Left lung (tissue), 10 donors: ENCODE measurements around the gene NFKB1. TPM values are rescaled to one million over a fixed set of nuclear protein-coding genes. Genes with fewer than 3 reads are reported as not detected.

Experiments used
- ATAC-seq: fragments of 200-7000 bp; cut with Tn5 transposase; one replicate; pipeline ENCODE4 v1.9.1; 2020; ENCODE audit warnings: moderate library complexity
- DNase-seq, 4 donors: peaks; one replicate each; pipeline ENCODE4 v3.0.0-alpha.2; 2013 to 2020
- H3K27ac ChIP-seq, 2 donors: fragments of 200-600 bp; sonication (generic) in 1 of 2; one replicate each; pipeline versions ENCODE4 v1.5.0 to v1.8.0; 2020 to 2021
- H3K27me3 ChIP-seq, 2 donors: fragments of 200-600 bp; sonication (generic) in 1 of 2; one replicate each; pipeline versions ENCODE4 v1.5.0 to v1.8.0; 2020 to 2021
- H3K36me3 ChIP-seq, 2 donors: fragments of 200-600 bp; sonication (generic) in 1 of 2; one replicate each; pipeline versions ENCODE4 v1.5.0 to v1.8.0; 2020 to 2021
- H3K4me1 ChIP-seq, 2 donors: fragments of 200-600 bp; one replicate each; pipeline ENCODE4 v1.8.0; 2021
- H3K4me3 ChIP-seq, 2 donors: fragments of 200-600 bp; sonication (generic) in 1 of 2; one replicate each; pipeline versions ENCODE4 v1.5.0 to v1.8.0; 2020 to 2021; ENCODE audit warnings: mild to moderate bottlenecking in 1 of 2
- H3K9me3 ChIP-seq, 2 donors: fragments of 200-600 bp; sonication (generic) in 1 of 2; one replicate each; pipeline versions ENCODE4 v1.5.0 to v1.8.0; 2020 to 2021
- intact Hi-C, 2 donors: fragments of 100-400 bp; cut with DNase I; formaldehyde crosslinking; loops; one replicate each; pipeline versions ENCODE4 v1.11.2 to v1.14.2; 2022
- polyA plus RNA-seq, 6 donors: library from polyadenylated mRNA; unstranded; fragments of 120-200 nt; gene quantifications; one replicate each; pipeline ENCODE4 v1.2.1, GENCODE V29; 2013; ENCODE audit not compliant: insufficient read length in 6 of 6
- total RNA-seq, 2 donors: library from RNA; stranded (reverse); fragmentation: NEBNext Ultra II Directional; extraction: Animal tissue kit (Norgen Biotek cat#: 25700); gene quantifications; one replicate each; pipeline ENCODE4 v1.2.1, GENCODE V29; 2021
- TF ChIP-seq, protein P1 (sequence below), 2 donors: fragments of 200-600 bp; sonication (generic) in 1 of 2; IDR thresholded peaks; one replicate each; pipeline versions ENCODE4 v1.5.0 to v1.8.0; 2021; ENCODE audit warnings: antibody characterized with exemption in 2 of 2
- donor health status: DM: no; HTN: yes; CAD: no.
- donor health status: DM: no; HTN: no; CAD: no.

Gene NFKB1
- total and polyA plus RNA-seq, 8 donors, result 34.0 to 57.6 (median 39.2) TPM

GRCh38 chr4:102553982-102554381 is 52.8 kb downstream of the NFKB1 start:
- no peak for ATAC-seq
- H3K4me1 ChIP-seq, result peaks cover 7 to 24% of the 10 kb centered on the region in 2 donors
- intact Hi-C loops, result no loop called here

DNA sequence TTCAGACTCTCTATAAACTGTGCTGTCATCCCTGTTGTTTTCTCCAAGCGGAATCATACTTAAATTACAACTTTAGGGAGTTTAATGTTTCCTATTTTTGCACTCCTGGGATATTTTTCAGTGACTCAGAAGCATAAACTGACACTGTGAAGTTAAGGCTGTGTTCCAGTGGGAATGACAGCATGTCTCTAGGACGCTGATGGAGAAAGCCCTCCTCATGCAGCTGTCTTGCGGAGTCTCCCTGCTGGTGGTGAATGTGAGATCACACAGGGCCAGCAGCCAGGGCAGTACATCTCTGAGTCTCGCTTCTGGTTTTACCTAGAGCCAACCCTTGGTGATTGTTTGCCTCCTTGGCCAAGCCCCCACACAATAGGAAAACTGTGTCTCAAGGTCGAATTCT is 53.3 kb downstream of the NFKB1 start:
- Histone ChIP-seq H3K4me1 (peaks cover 7 to 24% of the 10 kb centered on the region in 2 donors), H3K4me3 (no peak overlapping the region), H3K27me3 (no peaks in the 10 kb centered on the region), H3K27ac (no peak overlapping the region), H3K36me3 (peaks cover 0 to 6% of the 10 kb centered on the region in 2 donors), H3K9me3 (no peaks in the 10 kb centered on the region)
- DNase-seq, result no peak
- intact Hi-C loops, result no loop called here
- peak; percentile 49 for ATAC-seq
- TF ChIP-seq, protein P1, sequence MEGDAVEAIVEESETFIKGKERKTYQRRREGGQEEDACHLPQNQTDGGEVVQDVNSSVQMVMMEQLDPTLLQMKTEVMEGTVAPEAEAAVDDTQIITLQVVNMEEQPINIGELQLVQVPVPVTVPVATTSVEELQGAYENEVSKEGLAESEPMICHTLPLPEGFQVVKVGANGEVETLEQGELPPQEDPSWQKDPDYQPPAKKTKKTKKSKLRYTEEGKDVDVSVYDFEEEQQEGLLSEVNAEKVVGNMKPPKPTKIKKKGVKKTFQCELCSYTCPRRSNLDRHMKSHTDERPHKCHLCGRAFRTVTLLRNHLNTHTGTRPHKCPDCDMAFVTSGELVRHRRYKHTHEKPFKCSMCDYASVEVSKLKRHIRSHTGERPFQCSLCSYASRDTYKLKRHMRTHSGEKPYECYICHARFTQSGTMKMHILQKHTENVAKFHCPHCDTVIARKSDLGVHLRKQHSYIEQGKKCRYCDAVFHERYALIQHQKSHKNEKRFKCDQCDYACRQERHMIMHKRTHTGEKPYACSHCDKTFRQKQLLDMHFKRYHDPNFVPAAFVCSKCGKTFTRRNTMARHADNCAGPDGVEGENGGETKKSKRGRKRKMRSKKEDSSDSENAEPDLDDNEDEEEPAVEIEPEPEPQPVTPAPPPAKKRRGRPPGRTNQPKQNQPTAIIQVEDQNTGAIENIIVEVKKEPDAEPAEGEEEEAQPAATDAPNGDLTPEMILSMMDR (IDR thresholded peaks at IDR 0.05), result no peak

More at GRCh38 chr4:102553982-102554381, 52.8 kb downstream of the NFKB1 start:
- Histone ChIP-seq H3K27ac (no peak overlapping the region), H3K27me3 (no peaks in the 10 kb centered on the region), H3K9me3 (no peaks in the 10 kb centered on the region), H3K4me3 (no peak overlapping the region), H3K36me3 (peaks cover 0 to 6% of the 10 kb centered on the region in 2 donors)
- TF ChIP-seq, protein P1 (IDR thresholded peaks at IDR 0.05), result no peak
- no peak for DNase-seq

- no peak for DNase-seq
- H3K27ac ChIP-seq, result no peak overlapping the region
- no peaks in the 10 kb centered on the region for H3K9me3 ChIP-seq
Observed at GRCh38 chr4:102554992-102555391, 53.8 kb downstream of the NFKB1 start.

DNA sequence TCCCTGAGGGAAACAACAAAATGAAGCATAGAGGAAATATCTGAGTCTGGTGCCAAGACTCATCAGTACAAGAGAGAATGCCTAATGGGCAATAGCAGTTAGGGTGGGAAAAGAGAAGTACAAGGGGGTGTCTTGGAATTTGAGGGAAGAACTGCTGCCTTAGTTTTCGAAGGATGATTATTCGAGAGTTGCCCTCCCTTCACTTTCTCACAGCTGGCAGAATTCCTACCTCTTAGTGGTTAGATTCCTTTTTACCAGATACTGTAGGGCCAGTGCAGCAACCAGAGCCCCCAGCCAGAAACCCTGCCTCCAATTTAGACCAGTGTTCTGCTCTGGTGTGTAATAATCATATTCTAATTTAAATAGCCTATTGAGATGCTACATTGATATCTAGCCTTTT is 56.5 kb downstream of the NFKB1 start:
- intact Hi-C loops, result no loop called here
- H3K4me1 ChIP-seq, result peaks cover 9 to 23% of the 10 kb centered on the region in 2 donors
- no peaks in the 10 kb centered on the region for H3K9me3 ChIP-seq

More at GRCh38 chr4:102554992-102555391, 53.8 kb downstream of the NFKB1 start:
- TF ChIP-seq, protein P1 (IDR thresholded peaks at IDR 0.05), result no peak
- ATAC-seq, result no peak
- no peaks in the 10 kb centered on the region for H3K27me3 ChIP-seq
- H3K36me3 ChIP-seq, result peaks cover 0 to 6% of the 10 kb centered on the region in 2 donors
- H3K4me3 ChIP-seq, result no peak overlapping the region
- H3K4me1 ChIP-seq, result peaks cover 7 to 29% of the 10 kb centered on the region in 2 donors
- intact Hi-C loops, result no loop called here

DNA sequence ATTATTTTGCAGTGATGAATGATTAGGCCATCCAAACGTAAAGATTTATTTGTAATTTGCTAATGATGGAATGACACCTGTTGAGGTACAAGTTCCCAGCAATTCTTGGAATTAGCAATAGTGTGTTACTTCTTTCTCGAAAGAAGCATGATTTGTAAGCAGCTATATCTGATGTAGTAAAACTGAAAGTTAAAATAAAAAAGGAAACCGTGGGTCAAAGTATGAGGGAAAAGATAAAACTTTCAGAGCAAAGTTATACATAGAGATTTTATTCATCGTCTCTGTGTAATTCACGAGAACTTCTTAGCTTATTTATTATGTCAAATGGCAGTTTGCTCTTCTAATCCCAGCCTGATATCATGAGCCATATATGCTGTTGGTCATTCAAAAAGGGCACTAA is 59.0 kb downstream of the NFKB1 start:
- no peaks in the 10 kb centered on the region for H3K9me3 ChIP-seq
- ATAC-seq (no peak), DNase-seq (no peak)
- peaks cover 3 to 36% of the 10 kb centered on the region in 2 donors for H3K4me1 ChIP-seq
- H3K36me3 ChIP-seq, result no peaks in the 10 kb centered on the region
- H3K27ac ChIP-seq, result peak overlapping the region; percentile 5 to 13
- H3K27me3 ChIP-seq, result no peaks in the 10 kb centered on the region
- TF ChIP-seq, protein P1 (IDR thresholded peaks at IDR 0.05), result no peak
- no peak overlapping the region for H3K4me3 ChIP-seq
- intact Hi-C loops, result no loop called here

More for the DNA sequence above, 56.5 kb downstream of the NFKB1 start:
- ATAC-seq (no peak), DNase-seq (no peak)
- H3K36me3 ChIP-seq, result no peaks in the 10 kb centered on the region
- H3K27ac ChIP-seq, result no peak overlapping the region
- no peaks in the 10 kb centered on the region for H3K27me3 ChIP-seq
- H3K4me3 ChIP-seq, result no peak overlapping the region
- TF ChIP-seq, protein P1 (IDR thresholded peaks at IDR 0.05), result no peak
